Measurements from ENCODE around the gene PTH. TPM values are rescaled to one million over a fixed set of nuclear protein-coding genes. Genes with fewer than 3 reads are reported as not detected.

PTH gene
- total RNA-seq, 3 donors from 2014 or later = not detected

GRCh38 chr11:13465909-13466371 lies 29.9 kb downstream of the PTH start:
- H3K27me3 ChIP-seq = no peaks in the 10 kb centered on the region
- DNase-seq (ENCODE audit: low spot score in 2 of 2) = no peak
- intact Hi-C loops (cut with DNase I; ENCODE audit: low total_unique reads) = no loop called here

GRCh38 chr11:13463779-13464290 lies 32.0 kb downstream of the PTH start:
- Histone ChIP-seq H3K4me1 (peaks cover 0 to 5% of the 10 kb centered on the region in 2 donors), H3K27me3 (no peaks in the 10 kb centered on the region), H3K36me3 (no peaks in the 10 kb centered on the region), H3K9me3 (no peaks in the 10 kb centered on the region), H3K27ac (peak overlapping the region; percentile 93 to 94), H3K4me3 (peak overlapping the region; percentile 87 to 91 (median 88))
- no peak for DNase-seq (ENCODE audit: low spot score in 2 of 2)
- no peak for TF ChIP-seq POLR2AphosphoS5 (IDR thresholded peaks at IDR 0.05)
- TF ChIP-seq POLR2A (IDR thresholded peaks at IDR 0.05) = no peak
- no peak for TF ChIP-seq CTCF (IDR thresholded peaks at IDR 0.05)
- intact Hi-C loops (cut with DNase I; ENCODE audit: low total_unique reads) = loop anchor here (5.0 kb wide), 1 partner anchor 1167 kb away; no protein-coding TSS in a partner anchor

More at GRCh38 chr11:13465909-13466371, 29.9 kb downstream of the PTH start:
- Histone ChIP-seq H3K4me1 (peaks cover 0 to 5% of the 10 kb centered on the region in 2 donors), H3K9me3 (no peaks in the 10 kb centered on the region), H3K27ac (no peak overlapping the region), H3K4me3 (no peak overlapping the region), H3K36me3 (no peaks in the 10 kb centered on the region)
- TF ChIP-seq POLR2A (IDR thresholded peaks at IDR 0.05) (no peak), CTCF (IDR thresholded peaks at IDR 0.05) (peak; percentile 26 to 35 (median 34))

- Histone ChIP-seq H3K4me1 (peaks cover 0 to 5% of the 10 kb centered on the region in 2 donors), H3K27me3 (no peaks in the 10 kb centered on the region), H3K27ac (peak within 1 kb of the TSS; percentile 93 to 94), H3K4me3 (peak within 1 kb of the TSS; percentile 87 to 91 (median 88)), H3K9me3 (no peaks in the 10 kb centered on the region), H3K36me3 (no peaks in the 10 kb centered on the region)
- peak; percentile 86 to 91 for DNase-seq (ENCODE audit: low spot score in 2 of 2)
- no peak for TF ChIP-seq CTCF (IDR thresholded peaks at IDR 0.05)
- TF ChIP-seq POLR2A (IDR thresholded peaks at IDR 0.05) = peak; percentile 82
- peak; percentile 49 to 89 (median 73) for TF ChIP-seq POLR2AphosphoS5 (IDR thresholded peaks at IDR 0.05)
- intact Hi-C loops (cut with DNase I; ENCODE audit: low total_unique reads) = loop anchor here (5.0 kb wide), 1 partner anchor 1166 kb away; no protein-coding TSS in a partner anchor
These were observed 32.7 kb downstream of the PTH start, which contains the start of gene BTBD10 for GRCh38 chr11:13462901-13463778. BTBD10 (minus strand) TSS chr11:13463222; CDS start chr11:13445124, 18,098 bp downstream.

GRCh38 chr11:13462311-13462900 lies 33.4 kb downstream of the PTH start:
- no peak for TF ChIP-seq CTCF (IDR thresholded peaks at IDR 0.05)
- no peak for TF ChIP-seq POLR2AphosphoS5 (IDR thresholded peaks at IDR 0.05)
- no peak for TF ChIP-seq POLR2A (IDR thresholded peaks at IDR 0.05)
- peak overlapping the region; percentile 87 to 91 (median 88) for H3K4me3 ChIP-seq
- H3K36me3 ChIP-seq = no peaks in the 10 kb centered on the region
- peak overlapping the region; percentile 93 to 94 for H3K27ac ChIP-seq
- H3K4me1 ChIP-seq = peaks cover 0 to 5% of the 10 kb centered on the region in 2 donors
- intact Hi-C loops (cut with DNase I; ENCODE audit: low total_unique reads) = loop anchor here (5.0 kb wide), 1 partner anchor 1165 kb away; no protein-coding TSS in a partner anchor
- DNase-seq (ENCODE audit: low spot score in 2 of 2) = peak; percentile 54 to 61
- no peaks in the 10 kb centered on the region for H3K9me3 ChIP-seq
- no peaks in the 10 kb centered on the region for H3K27me3 ChIP-seq
